ENCODE results near the gene UBE2V1. TPM values are rescaled to one million over a fixed set of nuclear protein-coding genes. Genes with fewer than 3 reads are reported as not detected.

UBE2V1 gene
- total and polyA plus RNA-seq, 2 of the 13 experiments (the other 11 are each of a cell fraction or from before 2014, with no cell fraction given), result 81.3 to 132 TPM

DNA sequence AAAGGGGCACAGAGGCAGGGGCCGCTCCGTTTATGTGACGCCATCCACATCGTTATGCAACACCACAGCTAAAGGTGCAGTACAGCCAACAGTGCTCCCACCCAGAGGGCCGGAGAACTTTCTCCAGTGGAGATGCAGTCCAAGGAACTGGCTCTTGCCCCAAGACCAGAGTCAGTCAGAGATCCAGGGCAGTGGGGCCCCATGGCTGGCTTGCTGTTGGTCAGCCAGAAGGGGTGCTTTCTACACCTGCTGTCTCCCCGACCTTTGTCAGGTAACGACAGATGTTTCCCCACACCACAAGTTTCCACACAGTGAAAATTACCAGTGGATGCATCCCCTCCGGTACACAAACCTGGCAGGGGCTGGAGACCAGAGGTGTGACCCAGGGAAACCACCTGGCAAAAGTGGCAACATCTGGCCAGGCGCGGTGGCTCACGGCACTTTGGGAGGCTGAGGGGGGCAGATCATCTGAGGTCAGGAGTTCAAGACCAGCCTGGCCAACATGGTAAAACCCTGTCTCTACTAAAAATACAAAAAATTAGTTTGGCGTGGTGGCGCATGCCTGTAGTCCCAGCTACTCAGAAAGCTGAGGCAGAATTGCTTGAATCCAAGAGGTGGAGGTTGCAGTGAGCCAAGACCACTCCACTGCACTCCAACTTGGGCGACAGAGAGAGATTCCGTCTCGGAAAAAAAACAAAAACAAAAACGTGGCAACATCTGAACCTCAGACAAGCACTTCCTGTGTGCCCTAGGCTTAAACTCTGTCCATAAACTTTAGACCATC is 34.9 kb downstream of the UBE2V1 start (continued):
- no peak for TF ChIP-seq SOX5 (CRISPR knock-in tag; IDR thresholded peaks at IDR 0.05; ENCODE audit: borderline replicate concordance)
- TF ChIP-seq ZNF614 (CRISPR knock-in tag; IDR thresholded peaks at IDR 0.05; ENCODE audit: borderline replicate concordance), result no peak
- no peak for TF ChIP-seq KDM4B (CRISPR knock-in tag; IDR thresholded peaks at IDR 0.05)
- no peak for TF ChIP-seq MEF2D (CRISPR knock-in tag; IDR thresholded peaks at IDR 0.05)
- no peak for TF ChIP-seq CENPX (CRISPR knock-in tag; IDR thresholded peaks at IDR 0.05)
- TF ChIP-seq CREM (IDR thresholded peaks at IDR 0.05), result no peak
- no peak for TF ChIP-seq CREM (CRISPR knock-in tag; IDR thresholded peaks at IDR 0.05)
- TF ChIP-seq ZNF713 (CRISPR knock-in tag; IDR thresholded peaks at IDR 0.05), result no peak
- TF ChIP-seq MIXL1 (CRISPR knock-in tag; IDR thresholded peaks at IDR 0.05), result no peak
- TF ChIP-seq ZNF136 (CRISPR knock-in tag; IDR thresholded peaks at IDR 0.05; ENCODE audit: low read depth), result no peak
- TF ChIP-seq, protein P1, sequence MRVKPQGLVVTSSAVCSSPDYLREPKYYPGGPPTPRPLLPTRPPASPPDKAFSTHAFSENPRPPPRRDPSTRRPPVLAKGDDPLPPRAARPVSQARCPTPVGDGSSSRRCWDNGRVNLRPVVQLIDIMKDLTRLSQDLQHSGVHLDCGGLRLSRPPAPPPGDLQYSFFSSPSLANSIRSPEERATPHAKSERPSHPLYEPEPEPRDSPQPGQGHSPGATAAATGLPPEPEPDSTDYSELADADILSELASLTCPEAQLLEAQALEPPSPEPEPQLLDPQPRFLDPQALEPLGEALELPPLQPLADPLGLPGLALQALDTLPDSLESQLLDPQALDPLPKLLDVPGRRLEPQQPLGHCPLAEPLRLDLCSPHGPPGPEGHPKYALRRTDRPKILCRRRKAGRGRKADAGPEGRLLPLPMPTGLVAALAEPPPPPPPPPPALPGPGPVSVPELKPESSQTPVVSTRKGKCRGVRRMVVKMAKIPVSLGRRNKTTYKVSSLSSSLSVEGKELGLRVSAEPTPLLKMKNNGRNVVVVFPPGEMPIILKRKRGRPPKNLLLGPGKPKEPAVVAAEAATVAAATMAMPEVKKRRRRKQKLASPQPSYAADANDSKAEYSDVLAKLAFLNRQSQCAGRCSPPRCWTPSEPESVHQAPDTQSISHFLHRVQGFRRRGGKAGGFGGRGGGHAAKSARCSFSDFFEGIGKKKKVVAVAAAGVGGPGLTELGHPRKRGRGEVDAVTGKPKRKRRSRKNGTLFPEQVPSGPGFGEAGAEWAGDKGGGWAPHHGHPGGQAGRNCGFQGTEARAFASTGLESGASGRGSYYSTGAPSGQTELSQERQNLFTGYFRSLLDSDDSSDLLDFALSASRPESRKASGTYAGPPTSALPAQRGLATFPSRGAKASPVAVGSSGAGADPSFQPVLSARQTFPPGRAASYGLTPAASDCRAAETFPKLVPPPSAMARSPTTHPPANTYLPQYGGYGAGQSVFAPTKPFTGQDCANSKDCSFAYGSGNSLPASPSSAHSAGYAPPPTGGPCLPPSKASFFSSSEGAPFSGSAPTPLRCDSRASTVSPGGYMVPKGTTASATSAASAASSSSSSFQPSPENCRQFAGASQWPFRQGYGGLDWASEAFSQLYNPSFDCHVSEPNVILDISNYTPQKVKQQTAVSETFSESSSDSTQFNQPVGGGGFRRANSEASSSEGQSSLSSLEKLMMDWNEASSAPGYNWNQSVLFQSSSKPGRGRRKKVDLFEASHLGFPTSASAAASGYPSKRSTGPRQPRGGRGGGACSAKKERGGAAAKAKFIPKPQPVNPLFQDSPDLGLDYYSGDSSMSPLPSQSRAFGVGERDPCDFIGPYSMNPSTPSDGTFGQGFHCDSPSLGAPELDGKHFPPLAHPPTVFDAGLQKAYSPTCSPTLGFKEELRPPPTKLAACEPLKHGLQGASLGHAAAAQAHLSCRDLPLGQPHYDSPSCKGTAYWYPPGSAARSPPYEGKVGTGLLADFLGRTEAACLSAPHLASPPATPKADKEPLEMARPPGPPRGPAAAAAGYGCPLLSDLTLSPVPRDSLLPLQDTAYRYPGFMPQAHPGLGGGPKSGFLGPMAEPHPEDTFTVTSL (CRISPR knock-in tag; IDR thresholded peaks at IDR 0.05; ENCODE audit: borderline replicate concordance), result no peak
- TF ChIP-seq, protein P2, sequence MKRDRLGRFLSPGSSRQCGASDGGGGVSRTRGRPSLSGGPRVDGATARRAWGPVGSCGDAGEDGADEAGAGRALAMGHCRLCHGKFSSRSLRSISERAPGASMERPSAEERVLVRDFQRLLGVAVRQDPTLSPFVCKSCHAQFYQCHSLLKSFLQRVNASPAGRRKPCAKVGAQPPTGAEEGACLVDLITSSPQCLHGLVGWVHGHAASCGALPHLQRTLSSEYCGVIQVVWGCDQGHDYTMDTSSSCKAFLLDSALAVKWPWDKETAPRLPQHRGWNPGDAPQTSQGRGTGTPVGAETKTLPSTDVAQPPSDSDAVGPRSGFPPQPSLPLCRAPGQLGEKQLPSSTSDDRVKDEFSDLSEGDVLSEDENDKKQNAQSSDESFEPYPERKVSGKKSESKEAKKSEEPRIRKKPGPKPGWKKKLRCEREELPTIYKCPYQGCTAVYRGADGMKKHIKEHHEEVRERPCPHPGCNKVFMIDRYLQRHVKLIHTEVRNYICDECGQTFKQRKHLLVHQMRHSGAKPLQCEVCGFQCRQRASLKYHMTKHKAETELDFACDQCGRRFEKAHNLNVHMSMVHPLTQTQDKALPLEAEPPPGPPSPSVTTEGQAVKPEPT (CRISPR knock-in tag; IDR thresholded peaks at IDR 0.05; ENCODE audit: low read depth), result no peak
- TF ChIP-seq EHMT2 (IDR thresholded peaks at IDR 0.05; ENCODE audit: borderline replicate concordance, low read depth, low read length), result no peak
- no peak for TF ChIP-seq ZSCAN30 (CRISPR knock-in tag; IDR thresholded peaks at IDR 0.05)
- no peak for TF ChIP-seq ZNF674 (CRISPR knock-in tag; IDR thresholded peaks at IDR 0.05; ENCODE audit: low read depth)
- TF ChIP-seq ZIK1 (CRISPR knock-in tag; IDR thresholded peaks at IDR 0.05; ENCODE audit: borderline replicate concordance, low read depth), result 0 out of 2 replicates have a peak, but pooled peaks have one; percentile 12
